Activated CD8-positive, alpha-beta memory T cell treated with anti-CD3 and anti-CD28 coated beads for 48 hours (primary cell): ENCODE data around the gene UPK1B.

Source experiments
- DNase-seq, 3 experiments: peaks; one replicate each; pipeline ENCODE4 v3.0.0-alpha.2; 2020; ENCODE audit warnings: low read depth in 2 of 3, low spot score in 2 of 3

The UPK1B gene

DNA sequence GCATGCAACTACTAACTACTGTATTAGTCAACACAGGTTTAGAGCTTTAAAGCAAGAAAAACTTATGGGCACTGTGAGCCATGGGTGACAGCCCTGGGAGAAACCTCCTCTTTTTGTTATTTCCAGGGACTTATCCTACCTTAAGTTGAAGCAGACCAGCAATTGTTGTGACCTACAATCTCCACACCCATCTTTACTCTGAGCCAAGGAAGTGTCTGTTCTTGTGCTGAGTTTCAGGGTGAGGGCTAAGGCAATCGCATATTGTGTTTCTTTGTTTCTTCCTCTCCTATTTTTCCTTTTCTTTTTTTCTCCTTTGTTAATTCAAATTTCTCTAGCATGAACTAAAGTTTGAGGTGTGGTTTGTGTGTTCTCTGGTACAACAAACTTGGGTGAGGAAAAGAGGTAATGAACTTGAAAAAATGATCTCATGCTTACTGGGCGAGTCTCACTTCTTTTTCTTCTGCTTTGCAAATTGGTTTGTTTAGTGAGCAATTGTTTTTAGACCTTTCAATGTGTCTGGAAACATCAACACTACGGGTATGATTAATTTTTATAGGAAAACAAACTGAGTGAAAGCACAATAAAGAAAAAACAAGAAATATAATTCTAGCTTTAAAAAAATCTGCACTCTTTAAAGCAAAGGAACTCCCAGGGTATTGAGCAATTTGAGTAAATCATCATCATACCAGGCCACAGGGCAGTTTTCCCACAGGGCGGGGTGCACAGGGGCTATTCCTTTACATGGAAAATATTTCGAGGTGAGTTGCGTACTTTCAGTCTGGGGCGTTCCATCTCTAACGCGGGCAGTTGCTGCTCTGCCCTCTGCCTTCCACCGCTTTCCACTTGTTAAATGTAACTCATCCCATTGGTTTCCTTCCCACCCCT lies 2.7 kb downstream of the UPK1B start:
- no peak for DNase-seq

DNA sequence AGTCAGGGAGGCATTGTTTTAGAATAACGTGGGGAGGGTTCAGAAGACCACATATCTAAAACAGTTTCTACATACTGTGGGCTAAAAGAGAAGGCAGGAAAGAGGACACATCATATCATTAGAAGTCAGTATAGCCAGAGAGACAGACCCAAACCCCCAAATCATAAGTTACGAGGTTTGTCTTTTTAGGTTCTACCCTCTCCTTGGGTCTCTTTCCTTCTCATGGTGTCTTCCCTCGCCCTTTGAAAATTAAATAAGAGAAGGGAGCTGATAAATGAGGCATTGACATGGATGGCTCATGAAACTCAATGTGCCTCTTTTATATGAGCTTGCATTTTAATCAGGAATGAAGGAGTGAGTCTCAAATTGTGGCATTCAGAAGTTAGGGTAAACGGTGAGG lies 3.4 kb downstream of the UPK1B start:
- DNase-seq = no peak

DNA sequence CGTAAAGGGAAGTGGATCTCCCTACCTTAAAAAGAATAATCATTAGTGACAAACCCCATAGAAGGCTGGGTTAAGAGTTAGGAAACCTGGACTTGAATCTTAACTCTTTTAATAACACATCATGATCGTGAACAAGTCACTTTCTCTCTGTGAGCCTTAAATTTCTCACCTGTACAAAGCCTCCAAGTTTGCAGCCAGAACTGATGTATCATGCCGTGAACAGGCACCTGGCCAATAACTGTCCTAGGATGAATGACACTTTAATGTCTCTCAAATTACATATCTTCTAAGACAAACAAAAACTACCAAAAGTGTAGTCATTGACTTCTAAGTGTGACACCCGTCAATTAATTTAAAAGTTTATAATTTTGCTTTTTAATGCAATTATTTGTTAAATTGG lies 3.9 kb downstream of the UPK1B start:
- no peak for DNase-seq

DNA sequence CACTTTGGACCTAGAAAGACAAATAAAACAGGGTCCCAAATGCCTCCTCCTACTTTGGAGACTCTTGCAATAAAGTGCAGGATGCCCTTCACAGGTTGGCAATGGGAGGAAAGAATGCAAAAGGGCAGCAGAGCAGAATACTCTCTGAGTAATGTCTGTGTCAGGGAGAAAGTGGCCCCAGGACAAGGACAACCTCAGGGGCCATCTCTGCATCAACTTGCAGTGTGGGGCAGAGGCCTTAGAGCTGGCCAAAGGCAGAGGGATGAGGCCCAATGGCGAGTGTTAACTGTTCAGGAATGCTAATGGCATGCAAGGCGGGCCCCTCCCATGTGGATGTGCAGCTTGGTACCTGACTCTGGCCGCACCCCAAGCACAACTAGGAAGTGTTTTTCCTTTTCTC lies 8.4 kb downstream of the UPK1B start:
- DNase-seq = no peak

DNA sequence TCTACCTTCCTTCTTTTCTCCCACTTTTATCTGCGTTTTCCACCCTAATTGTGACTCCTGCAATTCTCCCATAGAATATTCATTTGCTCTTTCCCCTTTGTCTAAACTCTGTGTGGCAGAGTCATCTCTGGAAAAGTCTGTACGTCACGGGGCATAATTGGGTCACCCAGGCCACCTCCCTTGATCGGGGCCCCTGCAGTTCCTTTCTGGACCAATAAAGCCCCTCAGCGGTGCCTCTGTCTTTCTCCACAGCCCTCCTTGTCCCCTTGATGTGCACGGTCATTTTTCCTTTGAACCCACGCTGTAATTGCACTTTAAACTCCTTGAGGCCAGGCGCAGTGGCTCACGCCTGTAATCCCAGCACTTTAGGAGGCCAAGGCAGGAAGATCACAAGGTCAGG lies 10.7 kb downstream of the UPK1B start:
- no peak for DNase-seq

DNA sequence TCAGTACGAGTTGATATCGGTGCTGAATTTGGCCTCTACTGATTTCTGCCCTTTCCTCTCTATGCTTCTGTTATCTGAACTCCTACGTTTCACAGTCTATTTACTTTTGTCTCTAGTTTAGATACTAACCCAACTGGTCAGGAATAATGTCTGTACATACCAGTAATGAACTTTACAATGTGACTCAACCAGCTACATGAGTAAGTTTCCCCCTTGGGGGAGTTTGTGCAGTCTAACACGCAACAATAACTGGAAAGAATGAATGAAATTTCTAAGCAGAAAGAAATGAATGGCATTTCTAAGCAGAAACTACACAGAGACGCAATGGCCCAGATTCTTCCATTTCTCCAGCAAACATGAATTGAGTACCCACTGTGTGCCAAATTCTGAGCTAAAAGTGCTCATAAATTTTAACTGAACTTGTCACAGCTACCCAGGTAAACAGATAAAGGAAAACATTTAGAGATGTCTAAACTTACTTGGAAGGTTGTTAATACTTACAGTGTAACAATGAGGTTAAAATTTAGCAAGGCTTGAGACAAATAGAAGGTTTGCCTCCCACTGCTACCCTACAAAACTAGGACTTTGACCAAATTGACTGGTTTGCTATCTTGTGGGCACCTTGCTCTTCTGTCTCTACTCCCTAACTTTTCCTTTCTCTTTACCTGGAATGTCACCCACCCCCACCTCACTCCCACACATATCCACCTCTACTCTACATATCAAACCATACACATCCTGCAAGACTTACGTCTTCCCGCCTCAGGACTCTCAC lies 11.6 kb downstream of the UPK1B start:
- no peak for DNase-seq

DNA sequence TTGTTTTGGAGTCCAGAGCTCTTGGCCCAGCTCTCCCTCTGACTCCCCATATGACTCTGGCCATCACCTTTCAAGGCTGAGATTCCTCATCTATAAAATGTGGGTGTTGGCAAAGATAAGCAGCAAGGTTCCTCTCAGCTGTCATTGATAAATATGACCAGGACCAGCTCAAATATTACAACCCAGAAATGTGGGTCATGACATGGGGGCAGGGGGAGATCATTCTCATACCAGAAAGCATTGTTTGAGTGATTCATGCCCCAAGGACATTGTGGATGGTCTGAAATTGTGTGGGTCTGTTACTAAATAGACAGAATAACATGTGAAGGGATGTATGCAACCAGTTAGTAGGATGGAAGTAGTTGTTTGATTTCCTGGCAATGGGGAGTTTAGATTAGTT lies 13.9 kb downstream of the UPK1B start:
- DNase-seq = no peak

DNA sequence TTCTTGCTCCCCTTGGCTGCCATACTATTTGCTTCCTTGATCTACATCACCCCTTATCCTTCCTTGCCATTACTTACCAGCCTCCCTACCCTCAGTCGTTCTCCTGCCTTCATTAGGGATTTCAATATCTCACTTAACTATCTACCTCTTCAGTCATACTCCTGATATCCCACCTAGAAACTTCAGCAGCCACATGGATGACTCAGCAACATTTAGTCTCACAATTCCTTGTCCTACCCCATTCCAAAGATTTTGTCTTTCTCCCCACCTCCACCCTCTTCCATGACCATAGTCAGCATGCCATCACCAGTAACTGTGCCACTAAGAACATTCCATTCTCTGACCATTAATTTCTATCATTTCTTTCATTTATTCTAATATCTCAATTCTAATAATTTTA lies 18.4 kb downstream of the UPK1B start:
- DNase-seq = no peak

DNA sequence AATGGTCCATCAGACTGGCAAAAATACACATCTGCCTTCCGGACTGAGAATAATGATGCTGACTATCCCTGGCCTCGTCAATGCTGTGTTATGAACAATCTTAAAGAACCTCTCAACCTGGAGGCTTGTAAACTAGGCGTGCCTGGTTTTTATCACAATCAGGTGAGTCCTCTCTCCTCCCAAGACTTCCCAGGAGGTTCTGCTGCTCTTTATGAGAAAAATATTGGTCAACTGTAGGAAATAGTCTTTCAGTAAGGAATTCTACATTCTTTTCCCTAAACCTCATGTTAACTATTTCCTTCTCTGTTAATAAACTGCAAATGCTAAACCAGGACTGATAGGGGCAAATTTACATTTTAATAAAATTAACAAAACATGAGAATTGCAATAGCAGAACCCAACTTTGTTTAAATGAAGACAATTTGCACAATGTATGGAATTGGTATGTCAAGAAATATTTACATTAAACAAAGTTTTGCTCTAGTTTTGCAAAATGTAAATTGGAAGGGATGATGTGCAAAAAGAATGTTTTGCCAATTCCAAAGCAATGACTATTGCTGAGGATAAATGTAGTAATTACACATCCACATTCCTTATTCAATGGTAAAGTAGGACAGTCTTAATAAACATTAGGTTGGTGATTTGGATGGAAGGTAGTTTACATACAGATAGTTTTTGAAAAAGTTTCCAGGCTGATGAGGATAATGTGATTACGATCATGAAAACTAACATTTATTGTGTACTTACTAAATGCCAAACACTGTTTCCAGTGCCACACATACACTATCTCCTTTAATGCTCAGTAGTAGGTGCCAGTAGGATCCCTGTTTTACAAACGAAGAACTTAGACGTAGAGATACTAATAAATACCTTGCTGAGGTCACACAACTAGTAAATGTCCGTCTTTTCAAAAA lies 21.1 kb downstream of the UPK1B start:
- no peak for DNase-seq

DNA sequence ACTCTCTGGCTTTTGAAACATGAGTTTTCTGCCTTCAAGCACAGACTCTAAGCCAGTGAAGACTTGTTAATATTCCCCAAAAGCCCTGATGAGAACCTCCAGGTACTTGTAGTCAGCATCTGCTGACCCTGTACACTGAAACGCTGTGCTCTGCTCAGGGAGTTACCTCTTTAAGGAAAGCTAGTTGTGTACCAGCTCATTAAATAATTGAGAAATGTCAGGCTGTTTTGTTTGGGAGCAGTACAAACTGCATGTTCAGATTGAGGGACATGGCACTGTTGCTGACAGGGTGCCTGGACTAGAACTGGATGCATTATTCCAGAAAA lies 21.7 kb downstream of the UPK1B start:
- DNase-seq = no peak

DNA sequence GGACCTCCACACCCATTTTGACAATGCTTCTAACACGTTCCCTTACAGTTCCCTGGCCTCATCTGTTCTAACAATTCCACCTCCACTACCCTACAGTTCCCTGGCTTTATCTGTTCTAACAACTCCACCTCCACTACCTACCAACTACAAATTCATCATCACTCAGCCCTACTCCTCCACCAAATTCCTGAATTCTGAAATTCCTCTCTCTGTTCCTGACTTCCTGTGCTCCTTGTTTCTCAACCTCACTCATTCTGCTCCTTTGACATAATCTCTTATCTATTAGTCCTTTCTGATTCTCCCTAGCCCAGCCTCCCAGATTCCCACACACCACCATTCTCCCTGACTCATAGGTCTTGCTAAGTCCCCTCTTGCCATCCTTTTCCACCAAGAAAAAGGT lies 22.5 kb downstream of the UPK1B start:
- no peak for DNase-seq

DNA sequence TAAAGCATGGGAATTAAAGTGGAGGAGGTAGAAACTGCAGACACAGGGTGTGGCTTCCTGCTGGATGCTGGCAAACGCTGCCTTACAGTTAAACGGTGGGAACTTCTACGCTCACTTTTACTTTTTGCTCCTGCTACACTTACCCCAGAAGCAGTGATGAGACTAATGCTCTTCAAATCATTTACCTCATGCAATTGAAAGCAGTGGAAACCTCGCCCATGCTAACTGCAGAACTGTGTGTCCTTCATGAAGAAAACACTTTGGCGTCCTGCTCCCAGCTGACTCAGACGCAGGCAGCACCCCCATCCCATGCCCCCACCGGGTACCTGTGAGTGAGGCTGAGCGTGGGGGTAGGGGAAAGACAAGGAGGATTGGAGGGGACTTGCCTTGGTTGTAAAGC lies 31.8 kb downstream of the UPK1B start:
- DNase-seq = no peak

DNA sequence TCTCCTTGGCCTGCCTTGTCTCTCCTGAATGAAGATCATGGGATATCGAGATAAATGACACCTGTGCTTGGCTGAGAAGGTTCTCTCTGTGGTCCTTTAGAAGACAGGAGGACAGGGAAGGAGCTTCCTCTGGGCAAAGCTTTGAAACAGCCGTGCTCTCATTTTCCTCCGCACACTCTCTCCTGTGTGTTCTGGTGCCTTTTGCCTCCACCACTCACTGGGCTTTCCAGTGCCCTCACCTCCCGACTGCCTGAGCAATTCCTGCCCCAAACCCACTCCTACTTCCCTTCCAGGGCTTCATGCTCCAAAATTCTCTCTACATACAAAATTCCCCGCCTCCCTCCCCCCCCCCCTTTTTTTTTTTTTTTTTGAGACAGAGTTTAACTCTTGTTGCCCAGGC lies 32.3 kb downstream of the UPK1B start:
- DNase-seq = no peak

DNA sequence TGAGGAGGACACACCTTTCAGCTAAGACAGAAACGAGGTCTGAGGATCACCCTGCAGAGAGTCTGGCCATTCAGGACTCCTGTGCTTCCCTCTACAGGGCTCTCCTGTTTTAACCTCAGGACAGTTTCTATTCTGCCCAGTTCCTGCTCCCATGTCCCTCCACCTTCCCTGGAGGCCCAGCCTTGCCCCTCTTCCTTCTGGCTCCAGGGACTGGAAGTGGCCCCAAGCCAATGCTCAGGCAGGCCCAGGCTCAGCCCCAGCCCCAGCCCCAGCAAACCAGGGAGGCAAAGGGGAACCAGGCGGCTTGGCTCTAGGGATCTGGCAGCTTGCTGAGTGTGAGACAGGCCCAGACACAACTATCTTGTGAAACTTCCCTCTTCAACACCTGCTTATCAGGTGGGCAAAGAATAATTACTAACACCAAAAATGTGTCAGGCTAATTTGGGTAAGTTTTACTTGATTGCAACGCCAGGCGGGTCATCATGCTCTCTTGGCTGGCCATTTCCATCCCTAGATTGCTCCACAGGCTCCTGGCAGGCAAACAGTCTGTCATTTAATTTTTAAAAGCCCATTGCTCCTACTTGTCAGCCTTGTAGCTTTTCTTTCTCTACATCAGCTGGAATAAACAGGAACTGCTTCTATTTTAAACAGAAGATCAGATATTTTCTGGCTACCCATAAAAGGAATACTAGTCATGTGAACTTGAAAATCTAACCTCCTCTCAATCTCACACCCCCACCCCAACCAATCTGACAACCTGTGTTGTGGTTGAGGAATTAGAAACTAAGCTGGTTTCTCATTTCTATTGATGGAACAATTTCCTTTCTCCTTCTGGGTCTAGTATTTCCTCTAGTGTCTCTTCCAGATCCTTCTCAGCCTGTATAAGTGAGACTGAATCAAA lies 33.5 kb downstream of the UPK1B start:
- no peak for DNase-seq

DNA sequence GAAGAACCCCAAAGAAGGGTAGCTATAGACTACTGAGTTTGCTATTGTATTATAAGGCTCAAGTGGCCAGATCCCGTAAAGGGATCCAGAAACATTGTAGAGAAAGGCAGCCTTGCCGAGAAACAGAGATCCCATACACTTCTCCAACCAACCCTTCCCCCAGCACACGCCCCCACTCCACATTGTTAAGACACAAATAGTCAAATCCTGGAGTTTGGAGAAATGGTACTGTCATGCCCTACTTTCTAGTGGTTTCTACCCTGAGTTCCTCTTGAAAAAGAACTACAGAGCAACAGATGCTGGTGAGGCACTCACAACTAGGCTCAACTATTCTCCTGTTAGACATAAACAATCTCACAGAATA lies 34.1 kb downstream of the UPK1B start:
- DNase-seq = no peak

DNA sequence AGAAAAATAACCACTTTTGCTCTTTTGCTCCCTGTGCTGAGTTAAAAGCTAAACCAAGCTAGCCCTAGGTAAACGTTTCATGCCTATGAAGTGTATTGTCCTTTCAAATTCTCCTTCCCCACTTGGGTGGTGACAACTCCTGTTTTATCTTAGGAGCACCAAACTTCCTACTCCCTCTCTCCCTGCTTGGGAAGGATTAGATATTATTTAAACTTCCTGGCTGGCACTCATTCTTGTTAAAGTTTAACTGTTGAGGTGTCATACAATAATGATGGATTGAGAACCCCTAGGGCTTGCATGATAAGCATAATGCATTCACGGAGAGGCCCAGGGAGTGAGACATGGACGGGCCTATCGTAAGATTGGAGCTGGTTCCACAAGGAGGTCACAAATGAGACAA lies 37.8 kb downstream of the UPK1B start:
- no peak for DNase-seq

DNA sequence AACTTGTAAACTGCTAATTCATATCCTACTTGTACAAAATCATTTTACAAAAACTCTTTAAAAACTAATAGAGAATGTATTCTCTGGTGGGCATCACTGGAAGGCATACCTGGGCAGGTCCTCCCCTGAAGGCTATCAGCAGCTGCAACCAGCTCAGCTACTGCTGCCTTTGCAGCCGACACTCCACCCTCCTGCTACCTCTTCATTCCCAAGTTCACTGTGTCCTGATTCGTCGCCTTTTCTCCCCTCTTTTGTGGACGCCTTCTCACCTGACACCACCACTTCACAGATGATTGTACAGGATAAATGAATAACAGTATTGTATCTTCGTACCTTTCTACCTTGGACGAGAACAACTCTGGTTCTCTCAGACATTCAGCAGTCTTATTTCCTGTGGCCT lies 38.4 kb downstream of the UPK1B start:
- DNase-seq = no peak

DNA sequence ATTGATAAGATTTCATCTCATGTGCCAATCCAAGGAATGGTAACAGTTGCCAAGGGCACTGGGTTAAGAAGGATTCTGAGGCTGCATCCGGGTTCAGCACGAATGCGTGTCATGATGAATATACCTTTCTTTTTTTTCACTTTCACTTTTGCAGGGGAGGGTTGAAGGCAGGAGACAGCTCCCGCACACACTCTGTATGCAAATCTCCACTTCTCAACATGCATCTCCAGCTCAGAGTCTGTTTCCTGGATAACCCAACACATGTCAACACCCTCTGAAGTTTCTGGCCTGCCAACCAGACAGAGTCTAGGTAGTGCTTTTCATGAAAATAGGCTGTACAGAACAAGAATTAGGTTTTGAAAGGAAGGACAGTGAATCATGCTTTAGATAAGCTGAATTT lies 45.7 kb downstream of the UPK1B start:
- DNase-seq = no peak

DNA sequence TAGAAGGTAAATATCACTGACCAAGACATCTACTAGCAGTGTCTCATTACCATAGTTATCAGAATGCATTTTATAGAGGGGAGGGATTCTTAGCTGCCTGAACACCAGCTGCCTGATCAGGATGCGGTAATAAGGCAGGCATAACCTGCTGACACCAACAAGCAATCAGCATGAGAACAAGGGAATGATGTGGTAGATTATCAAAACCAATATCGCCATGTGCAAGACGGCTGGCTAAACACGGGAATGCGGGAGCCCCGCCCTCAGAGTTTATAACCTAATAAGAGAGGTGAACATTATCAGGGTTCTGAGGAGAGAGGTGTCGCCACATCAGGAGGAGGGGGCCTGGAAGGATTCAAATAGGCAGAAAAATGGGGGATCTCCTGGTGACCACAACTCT lies 46.8 kb downstream of the UPK1B start:
- DNase-seq = no peak

DNA sequence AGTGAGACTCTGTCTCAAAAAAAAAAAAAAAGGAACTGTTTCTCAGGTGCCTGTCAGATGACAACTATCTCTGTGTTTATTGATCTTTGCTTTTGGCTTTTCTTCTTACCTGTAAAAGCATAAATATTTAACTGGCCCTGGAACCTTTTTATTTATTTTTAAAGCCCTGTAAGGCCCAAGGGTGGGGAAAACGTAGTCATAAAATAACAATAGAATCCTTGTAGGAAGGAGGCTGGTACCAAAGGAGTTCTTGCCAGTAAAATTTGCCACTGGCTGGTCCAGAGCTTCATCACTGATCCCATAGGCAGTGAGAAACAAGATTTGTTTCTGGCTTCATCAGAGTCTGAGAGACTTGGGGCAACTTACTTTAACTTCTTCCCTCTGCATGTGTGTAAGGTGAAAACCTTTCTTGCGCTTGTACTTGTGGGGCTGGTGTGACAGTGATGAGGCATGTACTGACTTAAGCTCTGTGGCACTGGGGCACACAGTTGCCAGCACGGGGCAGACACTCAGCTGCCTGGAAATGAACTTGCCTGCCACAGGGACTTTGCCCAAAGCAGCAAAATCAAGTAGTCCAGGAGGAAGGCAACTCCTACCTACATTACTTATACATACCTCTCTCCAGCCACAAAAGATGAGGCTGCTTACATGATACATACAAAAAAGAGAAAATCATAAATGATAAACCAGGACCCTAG lies 47.7 kb downstream of the UPK1B start:
- DNase-seq = no peak
